HEK293 (cell line): Measurements from ENCODE around the gene KCNH8.

ENCODE experiments used
- CTCF ChIA-PET: fragments of 350-600 bp; formaldehyde crosslinking; extraction: SDS; loops from one replicate; lab custom pipeline; 2021; ENCODE audit warnings: antibody characterized with exemption; lab: Yijun Ruan, JAX
- POLR2A ChIA-PET: fragments of 300-600 bp; formaldehyde crosslinking; extraction: SDS; loops from one replicate; lab custom pipeline; 2020; ENCODE audit warnings: antibody characterized with exemption, inconsistent platforms; lab: Yijun Ruan, JAX
- H3K27ac ChIP-seq: fragments of 200-500 bp; sonication (Bioruptor generic); 2 replicates; pipeline ENCODE4 v1.5.1; 2014; ENCODE audit warnings: low read depth, low read length, control low read depth, inconsistent platforms; ENCODE audit errors: extremely low read depth
- H3K36me3 ChIP-seq, 2 experiments: fragments of 200-500 bp in 1 of 2; sonication (Bioruptor generic) in 1 of 2; 1 replicate in 1 of 2; 2 replicates in 1 of 2; pipeline ENCODE4 v1.5.1; 2014 to 2017; ENCODE audit warnings: inconsistent platforms in 2 of 2, low read length in 2 of 2; ENCODE audit not compliant: control insufficient read depth in 2 of 2, insufficient read depth in 1 of 2
- H3K4me1 ChIP-seq: fragments of 200-500 bp; sonication (Bioruptor generic); 2 replicates; pipeline ENCODE4 v1.5.1; 2014; ENCODE audit warnings: mild to moderate bottlenecking, low read length, inconsistent platforms; ENCODE audit not compliant: control insufficient read depth, insufficient read depth
- H3K4me3 ChIP-seq: 2 replicates; pipeline ENCODE4 v1.5.1; 2011; ENCODE audit warnings: low read depth, mild to moderate bottlenecking, control low read depth, low read length, moderate library complexity
- H3K9me3 ChIP-seq: fragments of 200-500 bp; sonication (Bioruptor generic); 2 replicates; pipeline ENCODE4 v1.5.1; 2014; ENCODE audit warnings: low read depth, low read length, inconsistent platforms; ENCODE audit not compliant: control insufficient read depth, insufficient read depth
- ATF2 ChIP-seq: fragments of 450-650 bp; formaldehyde crosslinking; IDR thresholded peaks from 2 replicates; pipeline ENCODE4 v1.5.1; 2016; ENCODE audit warnings: missing biosample characterization, missing genetic modification characterization, low read depth
- BCL11B ChIP-seq: fragments of 450-650 bp; formaldehyde crosslinking; IDR thresholded peaks from 2 replicates; pipeline ENCODE4 v1.5.1; 2016; ENCODE audit warnings: low read depth, missing biosample characterization, missing genetic modification characterization
- CTCF ChIP-seq: fragments of 450-650 bp; formaldehyde crosslinking; IDR thresholded peaks from 2 replicates; pipeline ENCODE4 v1.5.1; 2016; ENCODE audit warnings: missing biosample characterization, missing genetic modification characterization
- GLI2 ChIP-seq: fragments of 450-650 bp; formaldehyde crosslinking; IDR thresholded peaks from 2 replicates; pipeline ENCODE4; 2017; ENCODE audit warnings: missing biosample characterization, missing genetic modification characterization, low read depth, borderline replicate concordance
- HOXC10 ChIP-seq: sonication (generic); formaldehyde crosslinking; IDR thresholded peaks from 2 replicates; pipeline ENCODE4 v1.8.1; 2023; ENCODE audit warnings: mild to moderate bottlenecking, missing genetic modification reagents
- KLF16 ChIP-seq: fragments of 450-650 bp; formaldehyde crosslinking; IDR thresholded peaks from 2 replicates; pipeline ENCODE4 v1.5.1; 2017; ENCODE audit warnings: missing biosample characterization, missing genetic modification characterization
- KLF9 ChIP-seq: fragments of 450-650 bp; formaldehyde crosslinking; IDR thresholded peaks from 2 replicates; pipeline ENCODE4 v1.5.1; 2016; ENCODE audit warnings: missing biosample characterization, missing genetic modification characterization, low read depth
- OSR2 ChIP-seq: fragments of 450-650 bp; formaldehyde crosslinking; IDR thresholded peaks from 2 replicates; pipeline ENCODE4 v1.5.1; 2016; ENCODE audit warnings: missing biosample characterization, missing genetic modification characterization
- SP3 ChIP-seq: fragments of 450-650 bp; formaldehyde crosslinking; IDR thresholded peaks from 2 replicates; pipeline ENCODE4 v1.5.1; 2016; ENCODE audit warnings: missing biosample characterization, missing genetic modification characterization
- SP7 ChIP-seq: fragments of 450-650 bp; formaldehyde crosslinking; IDR thresholded peaks from 2 replicates; pipeline ENCODE4 v1.5.1; 2016; ENCODE audit warnings: missing biosample characterization, missing genetic modification characterization
- ZBTB48 ChIP-seq: fragments of 450-650 bp; formaldehyde crosslinking; IDR thresholded peaks from 2 replicates; pipeline ENCODE4 v1.5.1; 2016; ENCODE audit warnings: missing biosample characterization, missing genetic modification characterization
- ZBTB7A ChIP-seq: fragments of 450-650 bp; formaldehyde crosslinking; IDR thresholded peaks from 2 replicates; pipeline ENCODE4 v1.5.1; 2016; ENCODE audit warnings: low read depth, missing biosample characterization, missing genetic modification characterization
- ZFHX2 ChIP-seq: fragments of 450-650 bp; formaldehyde crosslinking; conservative IDR thresholded peaks from 2 replicates; pipeline ENCODE4 v1.5.1; 2016; ENCODE audit warnings: missing biosample characterization, missing genetic modification characterization
- ZNF2 ChIP-seq: fragments of 450-650 bp; formaldehyde crosslinking; IDR thresholded peaks from 2 replicates; pipeline ENCODE4 v1.5.1; 2016; ENCODE audit warnings: missing biosample characterization, missing genetic modification characterization
- ZNF248 ChIP-seq: fragments of 450-650 bp; formaldehyde crosslinking; IDR thresholded peaks from 2 replicates; pipeline ENCODE4 v1.5.1; 2017; ENCODE audit warnings: missing biosample characterization, missing genetic modification characterization
- ZNF324 ChIP-seq: fragments of 450-650 bp; formaldehyde crosslinking; IDR thresholded peaks from 2 replicates; pipeline ENCODE4 v1.5.1; 2016; ENCODE audit warnings: missing biosample characterization, missing genetic modification characterization
- ZNF433 ChIP-seq: fragments of 450-650 bp; formaldehyde crosslinking; IDR thresholded peaks from 2 replicates; pipeline ENCODE4 v1.5.1; 2016; ENCODE audit warnings: missing biosample characterization, missing genetic modification characterization, low read depth
- ZNF510 ChIP-seq: fragments of 450-650 bp; formaldehyde crosslinking; IDR thresholded peaks from 2 replicates; pipeline ENCODE4 v1.5.1; 2018; ENCODE audit warnings: mild to moderate bottlenecking, missing genetic modification characterization, missing biosample characterization; ENCODE audit not compliant: insufficient replicate concordance
- ZNF513 ChIP-seq: fragments of 450-650 bp; IDR thresholded peaks from 2 replicates; pipeline ENCODE4 v1.5.1; 2018; ENCODE audit warnings: missing biosample characterization, missing genetic modification characterization
- ZNF639 ChIP-seq: fragments of 450-650 bp; formaldehyde crosslinking; IDR thresholded peaks from 2 replicates; pipeline ENCODE4 v1.5.1; 2016; ENCODE audit warnings: missing biosample characterization, missing genetic modification characterization
- ZNF692 ChIP-seq: fragments of 450-650 bp; formaldehyde crosslinking; IDR thresholded peaks from 2 replicates; pipeline ENCODE4 v1.5.1; 2016; ENCODE audit warnings: missing biosample characterization, missing genetic modification characterization
- ZNF791 ChIP-seq: fragments of 450-650 bp; formaldehyde crosslinking; IDR thresholded peaks from 2 replicates; pipeline ENCODE4 v1.5.1; 2016; ENCODE audit warnings: missing biosample characterization, missing genetic modification characterization

The KCNH8 gene

GRCh38 chr3:19139863-19140262 is 8.4 kb upstream of the KCNH8 start:
- no peaks in the 10 kb centered on the region for H3K4me1 ChIP-seq
- ChIA-PET CTCF (interaction anchor here (0.6 kb wide), 1 partner anchor 1184 kb away, joined by 3 read pairs; no protein-coding TSS in a partner anchor), POLR2A (no interaction called here)
- no peak overlapping the region for H3K27ac ChIP-seq
- no peaks in the 10 kb centered on the region for H3K9me3 ChIP-seq
- H3K4me3 ChIP-seq = no peak overlapping the region
- TF ChIP-seq ZNF791 (no peak), OSR2 (tag by site-specific recombination) (no peak), ZNF510 (tag by site-specific recombination) (no peak), KLF16 (tag by site-specific recombination) (no peak), ATF2 (tag by site-specific recombination) (peak; percentile 67), GLI2 (tag by site-specific recombination) (no peak)
- no peaks in the 10 kb centered on the region for H3K36me3 ChIP-seq

GRCh38 chr3:19146685-19147650 is 1.3 kb upstream of the KCNH8 start:
- Histone ChIP-seq H3K36me3 (no peaks in the 10 kb centered on the region), H3K9me3 (no peaks in the 10 kb centered on the region), H3K4me3 (peak overlapping the region; percentile 52), H3K4me1 (peaks cover 4% of the 10 kb centered on the region), H3K27ac (no peak overlapping the region)
- POLR2A ChIA-PET = no interaction called here
- CTCF ChIA-PET = interaction anchor here (0.5 to 1.0 kb wide), 2 partner anchors 41 to 880 kb away, joined by 3 read pairs; no protein-coding TSS in a partner anchor
- TF ChIP-seq CTCF (tag by site-specific recombination) = peak; percentile 29; the same call in 1 of the 2 replicates
- no peak for TF ChIP-seq ZNF248
- 0 out of 2 replicates have a peak, but pooled peaks have one; percentile 15 for TF ChIP-seq ZNF2
- TF ChIP-seq ZFHX2 = peak; percentile 77
- TF ChIP-seq HOXC10 (CRISPR knock-in tag) = no peak
- TF ChIP-seq ZNF692 = peak; percentile 82
- TF ChIP-seq OSR2 (tag by site-specific recombination) = no peak
- TF ChIP-seq BCL11B = no peak
- no peak for TF ChIP-seq ZBTB7A (tag by site-specific recombination)
- no peak for TF ChIP-seq ZNF513 (tag by site-specific recombination)
- TF ChIP-seq KLF9 = peak; percentile 46; the same call in 1 of the 2 replicates
- TF ChIP-seq ATF2 (tag by site-specific recombination) = no peak
- TF ChIP-seq ZNF433 (tag by site-specific recombination) = no peak
- peak; percentile 64 for TF ChIP-seq SP3 (tag by site-specific recombination)
- TF ChIP-seq ZNF324 (tag by site-specific recombination) = no peak
- TF ChIP-seq SP7 (tag by site-specific recombination) = 0 out of 2 replicates have a peak, but pooled peaks have one; percentile 20
- TF ChIP-seq ZNF639 = 0 out of 2 replicates have a peak, but pooled peaks have one; percentile 28
- TF ChIP-seq ZBTB48 = 0 out of 2 replicates have a peak, but pooled peaks have one; percentile 42
